Lower leg skin (tissue), 3 donors: Measurements from ENCODE around the gene PURA.

Experiments used
- CTCF ChIP-seq, 3 donors: fragments of 450-650 bp; IDR thresholded peaks; one replicate each; pipeline ENCODE4 v1.5.1; 2016; ENCODE audit warnings: antibody characterized with exemption in 3 of 3, mild to moderate bottlenecking in 3 of 3, moderate library complexity in 2 of 3
- POLR2A ChIP-seq, 2 donors: fragments of 450-650 bp; IDR thresholded peaks; one replicate each; pipeline ENCODE4 v1.6.1; 2016 to 2017; ENCODE audit warnings: antibody characterized with exemption in 2 of 2, mild to moderate bottlenecking in 1 of 2, moderate library complexity in 1 of 2

GRCh38 chr5:140114341-140115185 lies 654 bp downstream of the PURA start:
- TF ChIP-seq POLR2A (IDR thresholded peaks at IDR 0.05): no peak
- TF ChIP-seq CTCF (IDR thresholded peaks at IDR 0.05): no peak
